Endodermal cell (in vitro differentiated cells): ENCODE data around the gene LRATD1. TPM values are rescaled to one million over a fixed set of nuclear protein-coding genes. Genes with fewer than 3 reads are reported as not detected.
"Not testable (repeated sequence)": the region's sequence is repeated elsewhere in the genome, so short reads cannot be mapped to it uniquely, and the experiment has no call there.

ENCODE experiments used
- DNase-seq: peaks from one replicate; pipeline ENCODE4 v3.0.0-alpha.2; 2017
- H3K27ac ChIP-seq: 2 replicates; pipeline ENCODE4 v1.5.1; 2013; ENCODE audit warnings: mild to moderate bottlenecking, low read depth, low read length, moderate library complexity
- H3K27me3 ChIP-seq: 2 replicates; pipeline ENCODE4 v1.6.1; 2013; ENCODE audit warnings: mild to moderate bottlenecking, low read length, moderate library complexity; ENCODE audit not compliant: insufficient read depth, control insufficient read depth, poor library complexity, severe bottlenecking
- H3K36me3 ChIP-seq: 2 replicates; pipeline ENCODE4 v1.7.0; 2013; ENCODE audit warnings: mild to moderate bottlenecking, low read length, moderate library complexity; ENCODE audit not compliant: control insufficient read depth, insufficient read depth
- H3K4me1 ChIP-seq: one replicate; pipeline ENCODE4 v1.7.0; 2013; ENCODE audit warnings: low read length; ENCODE audit not compliant: control insufficient read depth, insufficient read depth
- H3K4me3 ChIP-seq: 2 replicates; pipeline ENCODE4 v1.5.1; 2013; ENCODE audit warnings: mild to moderate bottlenecking, low read length, moderate library complexity
- H3K9ac ChIP-seq: 2 replicates; pipeline ENCODE4 v1.6.1; 2013; ENCODE audit warnings: mild to moderate bottlenecking, low read length, moderate library complexity; ENCODE audit not compliant: poor library complexity, severe bottlenecking; ENCODE audit errors: extremely low read depth
- H3K9me3 ChIP-seq: 2 replicates; pipeline ENCODE4 v1.6.1; 2013; ENCODE audit warnings: mild to moderate bottlenecking, low read length, moderate library complexity; ENCODE audit not compliant: control insufficient read depth
- H3K27ac Mint-ChIP-seq: 2 replicates; pipeline ENCODE4 v1.8.0; 2020; ENCODE audit warnings: mixed read lengths
- H3K27me3 Mint-ChIP-seq: 2 replicates; pipeline ENCODE4 v1.8.0; 2021; ENCODE audit warnings: mild to moderate bottlenecking, mixed read lengths; ENCODE audit not compliant: insufficient read depth
- H3K36me3 Mint-ChIP-seq: 2 replicates; pipeline ENCODE4 v1.8.0; 2020; ENCODE audit warnings: low read depth, mixed read lengths
- H3K4me1 Mint-ChIP-seq: 2 replicates; pipeline ENCODE4 v1.8.0; 2020; ENCODE audit warnings: mixed read lengths
- H3K4me3 Mint-ChIP-seq: 2 replicates; pipeline ENCODE4 v1.8.0; 2020; ENCODE audit warnings: mild to moderate bottlenecking, moderate library complexity, mixed read lengths
- H3K9me3 Mint-ChIP-seq: 2 replicates; pipeline ENCODE4 v1.8.0; 2020; ENCODE audit warnings: mild to moderate bottlenecking, mixed read lengths
- CTCF ChIP-seq: fragments of 200-600 bp; sonication (generic); conservative IDR thresholded peaks from 2 replicates; pipeline ENCODE4 v1.5.0; 2021; ENCODE audit warnings: antibody characterized with exemption, mild to moderate bottlenecking
- WGBS, 2 experiments: methylation state at CpG; one replicate each; pipeline versions ENCODE4 v1.1.5 to v1.1.7; 2013; ENCODE audit warnings: missing lambda C conversion rate in 2 of 2, mixed read lengths in 1 of 2; ENCODE audit not compliant: insufficient coverage in 1 of 2, insufficient read length in 1 of 2; 5-methylcytosine and 5-hydroxymethylcytosine counted together
- total RNA-seq, 2 donors: library from RNA; stranded (reverse); fragmentation: NEBNext Ultra II Directional in 1 of 2; extraction: Animal tissue kit (Norgen Biotek cat#: 25700) in 1 of 2; gene quantifications; 2 replicates in 1 of 2; 3 replicates in 1 of 2; pipeline ENCODE4 v1.2.1, GENCODE V29; 2021

LRATD1 gene
- total RNA-seq, 2 donors from 2014 or later = 0.95 to 2.6 TPM

GRCh38 chr2:14621906-14622549, 10.5 kb upstream of the LRATD1 start:
- H3K4me3 Mint-ChIP-seq = no peak overlapping the region
- Histone ChIP-seq H3K27ac (no peak overlapping the region), H3K27me3 (no peaks in the 10 kb centered on the region), H3K4me1 (no peaks in the 10 kb centered on the region), H3K36me3 (no peaks in the 10 kb centered on the region), H3K9ac (no peak overlapping the region), H3K9me3 (no peaks in the 10 kb centered on the region), H3K4me3 (no peak overlapping the region)
- H3K27me3 Mint-ChIP-seq = peaks cover 1% of the 10 kb centered on the region
- H3K36me3 Mint-ChIP-seq = no peaks in the 10 kb centered on the region
- no peak for DNase-seq
- WGBS, 2 experiments = 93 to 97% methylated on average over 4 to 6 of the region's 6 CpGs
- H3K9me3 Mint-ChIP-seq = no peaks in the 10 kb centered on the region
- no peak for TF ChIP-seq CTCF
- H3K4me1 Mint-ChIP-seq = no peaks in the 10 kb centered on the region
- H3K27ac Mint-ChIP-seq = no peak overlapping the region

- not testable (repeated sequence) for H3K4me3 ChIP-seq, H3K9ac ChIP-seq, DNase-seq, H3K9me3 Mint-ChIP-seq, H3K36me3 Mint-ChIP-seq, H3K27ac Mint-ChIP-seq, H3K36me3 ChIP-seq, H3K27me3 Mint-ChIP-seq, H3K4me3 Mint-ChIP-seq, H3K9me3 ChIP-seq, H3K4me1 ChIP-seq, H3K27ac ChIP-seq, H3K27me3 ChIP-seq, H3K4me1 Mint-ChIP-seq
- WGBS, 2 experiments = 95 to 100% methylated on average over 1 to 3 of the region's 3 CpGs
Observed at GRCh38 chr2:14622550-14622939, 10.0 kb upstream of the LRATD1 start.

- Mint-ChIP-seq H3K4me3 (no peak overlapping the region), H3K27ac (no peak overlapping the region), H3K4me1 (no peaks in the 10 kb centered on the region), H3K27me3 (peaks cover 10% of the 10 kb centered on the region), H3K36me3 (no peaks in the 10 kb centered on the region), H3K9me3 (no peaks in the 10 kb centered on the region)
- Histone ChIP-seq H3K4me3 (no peak overlapping the region), H3K36me3 (no peaks in the 10 kb centered on the region), H3K4me1 (no peaks in the 10 kb centered on the region), H3K27ac (no peak overlapping the region), H3K9me3 (no peaks in the 10 kb centered on the region), H3K27me3 (peaks cover 3% of the 10 kb centered on the region), H3K9ac (no peak overlapping the region)
- DNase-seq = no peak
- WGBS, 2 experiments = 100% methylated on average over 1 of the region's 1 CpG; no CpG with 5 or more reads in 1 of the 2 experiments
- no peak for TF ChIP-seq CTCF
Observed at GRCh38 chr2:14623237-14623636, 9.3 kb upstream of the LRATD1 start.

GRCh38 chr2:14626873-14627272, 5.6 kb upstream of the LRATD1 start:
- H3K4me1 ChIP-seq = no peaks in the 10 kb centered on the region
- no peak for DNase-seq
- WGBS, 2 experiments = 87 to 96% methylated on average over 3 of the region's 3 CpGs
- Mint-ChIP-seq H3K36me3 (no peaks in the 10 kb centered on the region), H3K4me3 (no peak overlapping the region), H3K27ac (no peak overlapping the region), H3K9me3 (no peaks in the 10 kb centered on the region), H3K27me3 (peaks cover 46% of the 10 kb centered on the region), H3K4me1 (peaks cover 2% of the 10 kb centered on the region)
- no peak for TF ChIP-seq CTCF
- no peaks in the 10 kb centered on the region for H3K9me3 ChIP-seq
- peaks cover 39% of the 10 kb centered on the region for H3K27me3 ChIP-seq
- H3K9ac ChIP-seq = no peak overlapping the region
- no peak overlapping the region for H3K27ac ChIP-seq
- no peak overlapping the region for H3K4me3 ChIP-seq
- no peaks in the 10 kb centered on the region for H3K36me3 ChIP-seq
